Measurements from ENCODE around the gene E2F4.

DNA sequence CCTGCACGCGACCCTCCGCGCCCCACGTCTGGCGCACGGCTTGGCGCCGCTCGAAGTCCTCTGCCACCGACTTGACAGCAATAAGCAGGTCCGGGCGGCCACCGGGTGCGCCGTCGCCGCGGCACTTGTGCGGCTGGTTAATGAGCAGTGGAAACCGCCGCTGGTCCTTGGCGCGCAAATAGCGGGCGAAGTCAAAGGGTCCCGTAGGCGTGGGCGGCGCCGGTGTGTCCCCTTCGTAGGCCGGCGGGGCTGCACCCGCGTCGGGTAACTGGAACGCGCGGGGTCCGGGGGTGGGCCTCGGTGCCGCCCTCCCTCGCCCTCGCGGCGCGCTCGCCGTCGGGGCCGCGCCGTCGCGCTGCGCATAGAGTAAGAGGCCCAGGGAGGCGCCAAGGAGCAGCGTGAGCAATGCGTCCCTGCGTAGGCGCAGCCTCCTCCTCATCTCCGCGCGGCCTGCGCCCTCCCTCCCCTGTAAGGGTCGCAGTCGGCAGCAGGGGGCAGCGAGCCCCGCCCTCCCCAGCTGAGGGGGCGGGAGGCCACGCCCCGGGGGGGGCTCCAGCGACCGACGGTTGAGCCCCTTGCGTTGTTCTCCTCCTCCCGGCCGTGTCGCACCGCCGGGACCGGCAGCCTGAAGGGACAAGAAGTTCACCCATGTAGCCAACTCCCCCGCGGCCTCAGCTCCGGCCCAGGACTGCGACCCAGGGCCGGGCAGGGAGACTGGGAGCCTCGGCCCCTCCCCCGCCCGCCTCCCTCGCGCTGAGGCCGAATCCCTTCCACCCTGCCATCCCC is 41.7 kb upstream of the E2F4 start:
- peak in 1 of 3 donors; percentile 5 for TF ChIP-seq POLR2A (IDR thresholded peaks at IDR 0.05)
- peak in 1 of 7 experiments; percentile 1 for TF ChIP-seq CTCF (IDR thresholded peaks at IDR 0.05)

Data from body of pancreas (tissue), 4 donors.